GM21576 (cell line): ENCODE data around the gene FUS.
A peak's percentile ranks its signal among the peaks of the same experiment; 100 is the strongest.
"Not testable (repeated sequence)": the region's sequence is repeated elsewhere in the genome, so short reads cannot be mapped to it uniquely, and the experiment has no call there.

Source experiments
- ATAC-seq: cut with Tn5 transposase; IDR thresholded peaks from one replicate; pipeline ENCODE4 v1.9.1; 2021; ENCODE audit warnings: mild to moderate bottlenecking, moderate library complexity; ENCODE audit not compliant: unreplicated experiment

Gene FUS

DNA sequence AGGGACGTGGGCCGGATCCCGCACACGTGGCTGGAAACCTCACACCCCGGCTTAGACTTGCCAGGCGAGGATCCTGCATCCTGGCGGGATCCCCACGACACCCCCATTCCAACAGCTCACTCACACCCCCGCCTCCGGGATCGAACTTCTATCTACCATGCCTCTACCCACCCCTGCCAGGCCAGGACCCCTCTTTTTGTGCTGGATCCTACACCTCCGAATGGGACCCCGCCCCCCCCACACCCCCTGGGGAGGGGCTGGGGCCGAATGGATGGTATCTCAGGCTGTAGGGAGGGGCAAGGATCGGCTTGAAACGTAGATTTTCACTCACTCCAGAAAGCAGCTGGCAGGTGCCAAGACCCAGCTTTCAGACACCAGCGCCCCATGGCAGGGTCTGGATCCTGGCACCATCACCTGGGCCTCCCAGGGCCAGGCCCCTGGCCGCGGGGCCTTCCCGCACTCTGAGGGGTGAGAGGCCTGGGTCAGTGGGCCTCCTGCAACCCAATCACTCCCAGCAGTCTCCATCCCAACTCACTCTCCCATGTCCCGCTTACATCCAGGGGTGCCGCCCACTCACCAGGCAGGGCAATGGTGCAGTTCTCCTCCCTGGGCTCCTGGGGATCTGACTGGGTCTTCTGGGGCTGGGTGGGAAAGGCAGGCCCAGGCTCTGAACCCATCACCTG, 36.8 kb upstream of the FUS start:
- ATAC-seq, result no peak

DNA sequence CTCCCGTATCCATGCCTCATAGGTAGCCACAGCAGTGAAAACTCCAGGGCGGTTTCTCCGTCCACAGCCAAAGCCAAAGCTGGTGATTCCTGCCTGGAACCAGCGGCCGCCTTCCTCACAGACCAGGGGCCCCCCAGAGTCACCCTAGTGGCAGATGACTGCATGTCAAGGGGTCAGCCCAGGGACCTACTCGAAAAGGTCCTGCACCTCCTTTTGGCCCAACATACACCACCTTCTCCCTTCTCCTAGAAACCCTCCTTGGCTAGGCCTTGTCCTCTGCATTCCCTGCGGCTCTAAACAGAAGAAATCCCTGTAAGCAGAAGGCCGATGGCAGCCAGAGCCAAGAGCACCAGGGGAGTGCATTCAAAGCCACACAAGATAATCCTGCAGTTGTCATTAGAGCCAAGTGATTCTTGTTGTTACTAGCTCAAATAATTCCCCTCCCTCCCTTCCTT, 36.2 kb upstream of the FUS start:
- ATAC-seq, result no peak

GRCh38 chr16:31144418-31144817, 35.5 kb upstream of the FUS start:
- not testable (repeated sequence) for ATAC-seq

- no peak for ATAC-seq
These were observed 34.4 kb upstream of the FUS start for GRCh38 chr16:31145398-31145990.

- ATAC-seq, result no peak
These were observed 32.4 kb upstream of the FUS start for GRCh38 chr16:31147574-31147973.

GRCh38 chr16:31148281-31148728, 31.6 kb upstream of the FUS start:
- no peak for ATAC-seq

- no peak for ATAC-seq
These were observed 31.0 kb upstream of the FUS start for GRCh38 chr16:31148896-31149295.

DNA sequence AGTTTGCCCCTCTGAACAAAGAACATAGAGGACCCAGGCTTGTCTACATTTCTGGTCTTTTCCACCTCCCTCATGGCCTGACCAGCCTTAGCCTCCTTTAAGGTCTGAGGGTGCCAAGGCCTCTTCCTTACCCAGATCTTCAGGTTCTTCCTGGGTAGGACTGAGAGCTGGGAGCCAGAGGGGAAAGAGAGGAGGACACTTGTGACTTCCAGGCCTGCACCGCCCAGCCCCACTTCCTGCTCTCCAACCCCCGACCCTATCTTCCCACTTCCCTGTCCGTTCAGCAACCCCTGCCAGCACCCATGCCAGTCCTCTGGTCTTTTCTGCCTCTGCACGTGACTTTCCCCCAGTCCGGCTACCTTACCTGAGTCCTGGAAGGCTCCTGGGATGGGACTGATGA, 30.6 kb upstream of the FUS start:
- ATAC-seq, result no peak

- ATAC-seq, result no peak
These were observed 29.7 kb upstream of the FUS start, which contains the start of gene PRSS36 for GRCh38 chr16:31149894-31150890. TSS of gene PRSS36 (minus strand) at chr16:31150066. CDS start at chr16:31150035, 31 bp downstream.

GRCh38 chr16:31150976-31151375, 29.0 kb upstream of the FUS start:
- ATAC-seq, result not testable (repeated sequence)

GRCh38 chr16:31157136-31157535, 22.8 kb upstream of the FUS start:
- ATAC-seq, result no peak

- no peak for ATAC-seq
These were observed 12.6 kb upstream of the FUS start for GRCh38 chr16:31167315-31167714.

- ATAC-seq, result no peak
These were observed 11.1 kb upstream of the FUS start for GRCh38 chr16:31168848-31169247.

- ATAC-seq, result not testable (repeated sequence)
These were observed 9.9 kb upstream of the FUS start for GRCh38 chr16:31170048-31170447.

GRCh38 chr16:31177136-31177535, 2.8 kb upstream of the FUS start:
- ATAC-seq, result no peak

- ATAC-seq, result peak; percentile 6
These were observed 656 bp upstream of the FUS start for GRCh38 chr16:31179219-31179746.

DNA sequence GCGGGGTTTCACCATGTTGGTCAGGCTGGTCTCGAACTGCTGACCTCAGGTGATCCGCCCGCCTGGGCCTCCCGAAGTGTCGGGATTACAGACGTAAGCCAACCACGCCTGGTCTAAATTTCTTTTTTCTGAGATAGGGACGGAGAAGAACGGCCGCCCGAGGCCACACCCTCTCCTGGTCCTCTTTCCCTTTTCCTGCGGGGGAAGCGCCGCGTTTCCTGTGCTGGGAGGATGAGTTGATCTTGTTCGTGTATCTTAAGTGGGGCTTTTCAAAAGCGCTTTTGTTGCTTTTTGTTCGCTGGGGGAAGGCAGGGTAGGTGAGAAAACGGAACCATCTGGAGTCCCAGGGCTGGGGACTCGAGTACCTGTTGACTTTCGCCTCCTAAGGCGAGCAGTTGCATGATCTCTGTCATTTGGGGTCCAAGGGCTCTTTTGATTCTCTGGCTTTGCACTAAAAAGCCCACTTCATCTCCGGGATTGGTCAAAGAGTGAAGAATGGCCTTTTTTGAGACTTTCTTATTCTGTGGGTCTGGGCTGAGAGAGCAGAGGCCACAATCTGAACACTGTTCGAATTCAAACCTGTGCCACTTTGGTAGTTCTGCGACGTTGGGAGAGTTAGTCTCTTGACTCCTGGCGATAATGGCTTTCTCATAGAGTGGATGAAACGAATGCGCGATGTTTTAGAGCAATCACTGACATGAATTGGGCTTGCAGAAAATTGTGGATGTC, 1.3 kb downstream of the FUS start:
- no peak for ATAC-seq

DNA sequence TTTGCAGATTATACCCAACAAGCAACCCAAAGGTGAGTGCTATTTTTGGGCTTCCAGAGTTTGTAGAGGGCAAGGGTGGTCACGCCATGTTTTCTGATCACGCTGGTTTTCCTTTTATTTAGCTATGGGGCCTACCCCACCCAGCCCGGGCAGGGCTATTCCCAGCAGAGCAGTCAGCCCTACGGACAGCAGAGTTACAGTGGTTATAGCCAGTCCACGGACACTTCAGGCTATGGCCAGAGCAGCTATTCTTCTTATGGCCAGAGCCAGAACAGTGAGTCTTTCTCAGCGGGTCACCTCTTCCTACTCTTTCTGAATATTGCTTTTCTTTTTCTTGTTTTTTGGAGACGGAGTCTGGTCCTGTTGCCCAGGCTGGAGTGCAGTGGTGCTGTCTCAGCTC, 2.5 kb downstream of the FUS start:
- ATAC-seq, result no peak

DNA sequence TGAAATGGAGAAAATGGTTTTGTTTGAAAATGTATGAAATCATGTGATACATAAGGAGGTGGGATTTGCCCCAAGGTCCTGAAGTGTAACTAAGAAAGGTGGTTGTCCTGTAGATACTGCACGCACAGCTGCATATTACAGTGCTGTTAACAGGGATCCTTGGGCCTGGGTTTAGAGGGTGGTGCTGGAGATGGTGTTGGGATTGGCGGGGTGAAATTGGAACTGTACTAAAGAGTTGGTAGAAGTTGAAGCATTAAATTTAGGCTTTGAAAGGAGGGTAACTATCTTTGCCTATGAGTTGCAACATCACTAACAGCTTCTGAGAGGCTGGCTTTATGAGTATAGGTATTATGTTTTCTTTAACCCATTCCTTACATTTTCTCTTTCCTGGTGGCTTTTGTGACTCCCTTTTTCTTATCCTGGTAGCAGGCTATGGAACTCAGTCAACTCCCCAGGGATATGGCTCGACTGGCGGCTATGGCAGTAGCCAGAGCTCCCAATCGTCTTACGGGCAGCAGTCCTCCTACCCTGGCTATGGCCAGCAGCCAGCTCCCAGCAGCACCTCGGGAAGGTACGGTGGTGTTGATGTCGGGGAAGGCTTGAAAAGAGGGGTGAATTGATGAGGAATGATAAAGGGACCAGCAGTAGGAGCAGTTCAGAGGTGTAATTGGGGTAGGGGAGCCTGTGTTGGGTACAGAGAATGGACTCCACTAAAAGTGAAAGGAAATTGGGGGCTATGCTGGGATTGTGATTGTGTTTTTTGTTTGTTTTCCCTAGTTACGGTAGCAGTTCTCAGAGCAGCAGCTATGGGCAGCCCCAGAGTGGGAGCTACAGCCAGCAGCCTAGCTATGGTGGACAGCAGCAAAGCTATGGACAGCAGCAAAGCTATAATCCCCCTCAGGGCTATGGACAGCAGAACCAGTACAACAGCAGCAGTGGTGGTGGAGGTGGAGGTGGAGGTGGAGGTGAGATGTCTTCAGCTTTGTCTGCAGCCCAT, 3.8 kb downstream of the FUS start:
- no peak for ATAC-seq
